ENCODE results near the gene PNCK. TPM values are rescaled to one million over a fixed set of nuclear protein-coding genes. Genes with fewer than 3 reads are reported as not detected.

PNCK gene
- total RNA-seq, 2 experiments from 2014 or later: 0.30 to 0.71 TPM

GRCh38 chrX:153674219-153674851 lies 722 bp upstream of the PNCK start:
- H3K36me3 Mint-ChIP-seq (ENCODE audit: low read depth): no peaks in the 10 kb centered on the region
- no peak overlapping the region for H3K4me3 Mint-ChIP-seq
- DNase-seq (no peak), ATAC-seq (no peak)
- ChIA-PET POLR2A (no interaction called here), CTCF (no interaction called here)
- H3K9me3 Mint-ChIP-seq (ENCODE audit: low read depth): no peaks in the 10 kb centered on the region
- H3K27me3 Mint-ChIP-seq: peaks cover 11% of the 10 kb centered on the region
- H3K4me1 Mint-ChIP-seq: peaks cover 2% of the 10 kb centered on the region
- no peak overlapping the region for H3K27ac Mint-ChIP-seq
- intact Hi-C loops (cut with DNase I, micrococcal nuclease): no loop called here

GRCh38 chrX:153672531-153673427 lies 834 bp downstream of the PNCK start:
- peaks cover 6% of the 10 kb centered on the region for H3K4me1 Mint-ChIP-seq
- no peak overlapping the region for H3K27ac Mint-ChIP-seq
- no peak overlapping the region for H3K4me3 Mint-ChIP-seq
- CTCF ChIA-PET: no interaction called here
- DNase-seq (no peak), ATAC-seq (no peak)
- POLR2A ChIA-PET: no interaction called here
- peaks cover 11% of the 10 kb centered on the region for H3K27me3 Mint-ChIP-seq
- no peaks in the 10 kb centered on the region for H3K36me3 Mint-ChIP-seq (ENCODE audit: low read depth)
- intact Hi-C loops (cut with DNase I, micrococcal nuclease): no loop called here
- no peaks in the 10 kb centered on the region for H3K9me3 Mint-ChIP-seq (ENCODE audit: low read depth)

DNA sequence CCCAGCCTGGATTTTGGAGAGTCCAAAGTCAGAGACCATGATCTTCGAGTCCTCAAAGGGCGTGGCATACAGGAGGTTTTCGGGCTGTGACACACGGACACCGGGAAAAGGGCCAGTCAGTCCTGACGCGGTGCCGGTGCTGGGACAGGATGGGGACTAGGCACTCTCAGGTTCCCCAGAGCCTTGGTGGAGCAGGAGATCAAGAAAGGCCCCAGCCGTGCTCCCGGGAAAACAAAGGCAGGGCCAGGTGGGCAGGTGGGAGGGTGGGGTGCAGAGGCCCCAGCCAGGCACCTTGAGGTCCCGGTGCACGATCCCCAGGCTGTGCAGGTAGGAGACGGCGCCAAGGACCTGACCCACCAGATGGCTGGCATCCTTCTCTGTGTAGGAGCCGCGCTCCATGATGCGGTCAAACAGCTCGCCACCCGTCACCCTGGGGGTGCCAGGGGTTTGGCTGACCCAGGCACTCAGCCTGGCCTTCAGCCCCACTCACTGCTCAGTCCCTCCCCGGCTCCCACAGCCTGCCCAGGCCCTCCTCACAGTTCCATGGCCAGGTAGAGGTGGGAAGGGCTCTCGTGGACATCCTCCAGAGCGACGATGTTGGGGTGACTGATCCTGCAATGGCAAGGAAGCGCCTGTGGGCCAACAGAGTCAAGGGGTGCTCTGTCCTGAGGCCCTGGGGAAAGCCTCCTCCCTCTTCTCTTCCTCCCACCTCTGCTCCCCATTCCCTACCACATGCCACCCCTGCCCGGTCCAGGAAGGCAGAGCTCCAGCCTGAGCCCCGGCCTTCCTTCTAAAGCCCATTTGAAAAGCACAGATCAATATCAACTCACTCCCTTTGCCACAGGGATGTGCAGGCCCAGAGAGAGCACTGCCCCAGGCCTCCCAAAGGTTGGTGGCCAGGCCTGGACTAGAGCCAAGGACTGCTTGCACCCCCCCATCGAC lies 1.8 kb downstream of the PNCK start:
- no peak overlapping the region for H3K4me3 Mint-ChIP-seq
- ChIA-PET CTCF (no interaction called here), POLR2A (no interaction called here)
- peaks cover 11% of the 10 kb centered on the region for H3K27me3 Mint-ChIP-seq
- DNase-seq (no peak), ATAC-seq (no peak)
- no peaks in the 10 kb centered on the region for H3K36me3 Mint-ChIP-seq (ENCODE audit: low read depth)
- no peaks in the 10 kb centered on the region for H3K9me3 Mint-ChIP-seq (ENCODE audit: low read depth)
- intact Hi-C loops (cut with DNase I, micrococcal nuclease): no loop called here
- H3K4me1 Mint-ChIP-seq: peaks cover 9% of the 10 kb centered on the region
- no peak overlapping the region for H3K27ac Mint-ChIP-seq

- ChIA-PET CTCF (interaction anchor here (0.6 to 4.1 kb wide), 3 partner anchors 116 to 132 kb away, joined by 3 to 33 read pairs (median 4); no protein-coding TSS in a partner anchor), POLR2A (no interaction called here)
- intact Hi-C loops (cut with DNase I, micrococcal nuclease): no loop called here
- no peak for DNase-seq
- H3K27me3 Mint-ChIP-seq: peaks cover 13% of the 10 kb centered on the region
- no peaks in the 10 kb centered on the region for H3K36me3 Mint-ChIP-seq (ENCODE audit: low read depth)
- no peak overlapping the region for H3K4me3 Mint-ChIP-seq
- H3K27ac Mint-ChIP-seq: no peak overlapping the region
- no peak for ATAC-seq
- H3K9me3 Mint-ChIP-seq (ENCODE audit: low read depth): no peaks in the 10 kb centered on the region
- H3K4me1 Mint-ChIP-seq: peaks cover 9% of the 10 kb centered on the region
Measured at GRCh38 chrX:153670748-153671588, 2.6 kb downstream of the PNCK start.

DNA sequence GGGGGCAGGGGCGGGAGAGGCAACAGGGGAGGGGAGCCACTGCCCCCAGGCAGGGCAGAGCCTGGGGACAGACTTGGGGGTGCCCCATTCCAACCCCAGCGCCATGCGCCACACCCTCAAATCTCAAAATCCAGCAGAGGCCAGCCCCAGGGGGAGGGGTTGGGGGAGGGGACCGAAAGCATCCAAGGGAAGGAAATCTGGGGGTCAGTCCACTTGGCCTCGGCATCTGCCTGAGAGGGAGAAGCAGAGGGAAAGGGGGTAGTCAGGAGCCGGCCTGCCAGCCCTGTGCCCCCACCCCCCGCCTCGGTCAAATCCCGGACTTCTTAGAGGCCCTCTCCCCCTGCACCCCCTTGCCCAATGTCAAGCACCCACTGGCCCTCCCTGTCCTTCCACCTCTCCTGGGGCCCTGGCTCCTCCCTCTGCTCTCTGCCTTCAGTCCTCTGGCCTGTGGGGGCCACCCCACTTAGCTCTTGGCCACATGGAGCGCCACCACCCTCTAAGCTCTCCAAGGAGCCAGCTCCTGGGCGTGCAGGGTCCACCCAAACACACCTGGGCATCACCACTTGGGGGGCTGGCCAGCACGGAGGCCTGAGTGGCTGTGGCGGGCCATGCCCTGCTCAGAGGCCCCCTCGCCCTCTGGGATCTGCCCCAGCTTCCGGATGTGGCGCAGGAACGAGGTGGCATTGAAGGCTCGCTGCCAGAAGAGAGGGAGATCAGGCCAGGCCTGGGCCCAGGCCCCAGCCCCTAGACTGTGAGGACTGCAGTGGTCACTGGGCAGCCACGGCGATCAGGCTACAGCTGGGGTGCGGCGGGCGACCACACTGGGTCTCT lies 3.5 kb downstream of the PNCK start:
- DNase-seq (no peak), ATAC-seq (no peak)
- Mint-ChIP-seq H3K4me3 (no peak overlapping the region), H3K9me3 (ENCODE audit: low read depth) (no peaks in the 10 kb centered on the region), H3K27me3 (peaks cover 13% of the 10 kb centered on the region), H3K27ac (no peak overlapping the region), H3K36me3 (ENCODE audit: low read depth) (no peaks in the 10 kb centered on the region), H3K4me1 (peaks cover 9% of the 10 kb centered on the region)
- CTCF ChIA-PET: interaction anchor here (0.6 to 4.1 kb wide), 6 partner anchors 13 to 186 kb away, joined by 3 to 33 read pairs (median 4); no protein-coding TSS in a partner anchor
- POLR2A ChIA-PET: no interaction called here
- intact Hi-C loops (cut with DNase I, micrococcal nuclease): loop anchor here (5.0 kb wide), 5 partner anchors 63 to 713 kb away; no protein-coding TSS in a partner anchor

- ChIA-PET CTCF (interaction anchor here (0.6 to 4.1 kb wide), 13 partner anchors 10 to 187 kb away, joined by 3 to 33 read pairs (median 4); partner anchors contain the start of genes SLC6A8 and SRPK3), POLR2A (interaction anchor here (0.6 kb wide), 1 partner anchor 86 kb away, joined by 3 read pairs; no protein-coding TSS in a partner anchor)
- intact Hi-C loops (cut with DNase I, micrococcal nuclease): loop anchor here (5.0 kb wide), 5 partner anchors 62 to 712 kb away; no protein-coding TSS in a partner anchor
- H3K36me3 Mint-ChIP-seq (ENCODE audit: low read depth): no peaks in the 10 kb centered on the region
- peaks cover 13% of the 10 kb centered on the region for H3K27me3 Mint-ChIP-seq
- H3K4me1 Mint-ChIP-seq: peaks cover 9% of the 10 kb centered on the region
- no peak overlapping the region for H3K27ac Mint-ChIP-seq
- ATAC-seq (peak; percentile 38), DNase-seq (peak; percentile 59)
- no peaks in the 10 kb centered on the region for H3K9me3 Mint-ChIP-seq (ENCODE audit: low read depth)
- H3K4me3 Mint-ChIP-seq: no peak overlapping the region
Measured at GRCh38 chrX:153669174-153669890, 4.3 kb downstream of the PNCK start.

DNA sequence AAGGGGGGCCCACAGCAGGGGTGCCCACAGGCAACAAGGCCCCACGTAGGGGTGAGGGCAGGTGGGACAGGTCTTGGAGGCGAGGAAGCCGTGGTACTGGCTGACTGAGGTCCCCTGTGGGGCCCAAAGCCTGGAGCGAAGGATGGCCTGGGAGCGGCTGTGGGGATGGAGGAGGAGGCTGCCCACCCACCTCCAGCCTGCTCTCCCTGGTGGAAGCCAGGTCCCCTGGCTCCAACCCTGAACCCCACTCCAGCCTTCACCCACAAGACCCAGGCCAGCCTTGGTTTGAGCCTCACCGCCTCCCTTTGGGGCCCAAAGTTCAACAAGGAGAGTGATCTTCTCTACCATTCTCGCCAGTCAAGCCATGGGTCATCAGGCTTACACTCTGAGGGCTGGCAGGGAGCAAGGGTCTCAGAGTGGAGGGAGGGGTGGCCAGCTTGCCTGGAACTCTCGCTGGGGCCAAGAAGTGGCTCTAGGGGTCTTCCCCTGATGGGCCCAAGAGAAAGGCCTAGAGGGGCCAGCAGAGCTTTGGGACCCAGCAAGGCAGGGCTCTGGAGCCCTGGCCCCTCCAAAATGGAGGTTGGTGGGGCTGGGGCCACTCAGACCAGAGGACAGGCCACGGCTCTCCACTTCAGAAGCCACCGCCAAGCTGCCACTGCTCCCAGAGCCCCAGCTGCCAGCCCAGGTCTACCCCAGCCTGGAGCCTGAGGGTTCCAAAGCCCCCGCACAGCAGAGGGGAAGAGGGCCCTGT lies 5.0 kb downstream of the PNCK start:
- CTCF ChIA-PET: interaction anchor here (0.5 to 4.1 kb wide), 31 partner anchors 7 to 796 kb away, joined by 3 to 33 read pairs (median 4); partner anchors contain the start of genes DUSP9, SLC6A8 and SRPK3
- H3K4me1 Mint-ChIP-seq: peaks cover 9% of the 10 kb centered on the region
- POLR2A ChIA-PET: interaction anchor here (0.6 kb wide), 1 partner anchor 86 kb away, joined by 3 read pairs; no protein-coding TSS in a partner anchor
- H3K27me3 Mint-ChIP-seq: peaks cover 9% of the 10 kb centered on the region
- H3K4me3 Mint-ChIP-seq: no peak overlapping the region
- no peaks in the 10 kb centered on the region for H3K9me3 Mint-ChIP-seq (ENCODE audit: low read depth)
- no peak overlapping the region for H3K27ac Mint-ChIP-seq
- ATAC-seq (no peak), DNase-seq (no peak)
- H3K36me3 Mint-ChIP-seq (ENCODE audit: low read depth): no peaks in the 10 kb centered on the region
- intact Hi-C loops (cut with DNase I, micrococcal nuclease): loop anchor here (1.0 to 5.0 kb wide), 8 partner anchors 58 to 711 kb away; no protein-coding TSS in a partner anchor

- ATAC-seq (peak; percentile 92), DNase-seq (peak; percentile 88)
- Mint-ChIP-seq H3K27me3 (peaks cover 7% of the 10 kb centered on the region), H3K4me3 (peak overlapping the region; percentile 70), H3K9me3 (ENCODE audit: low read depth) (no peaks in the 10 kb centered on the region), H3K27ac (no peak overlapping the region), H3K36me3 (ENCODE audit: low read depth) (no peaks in the 10 kb centered on the region), H3K4me1 (peaks cover 7% of the 10 kb centered on the region)
- intact Hi-C loops (cut with DNase I, micrococcal nuclease): loop anchor here (1.0 to 5.0 kb wide), 8 partner anchors 58 to 711 kb away; no protein-coding TSS in a partner anchor
- CTCF ChIA-PET: interaction anchor here (0.6 to 4.1 kb wide), 30 partner anchors 8 to 795 kb away, joined by 3 to 33 read pairs (median 4); partner anchors contain the start of genes DUSP9 and SLC6A8
- POLR2A ChIA-PET: no interaction called here
Measured at GRCh38 chrX:153667956-153668396, 5.6 kb downstream of the PNCK start.

Data from activated CD4-positive, alpha-beta T cell treated with anti-CD3 and anti-CD28 coated beads for 36 hours (primary cell).